Measurements from ENCODE around the gene CTNNA1.
"Not testable (repeated sequence)": the region's sequence is repeated elsewhere in the genome, so short reads cannot be mapped to it uniquely, and the experiment has no call there.

Gene CTNNA1

DNA sequence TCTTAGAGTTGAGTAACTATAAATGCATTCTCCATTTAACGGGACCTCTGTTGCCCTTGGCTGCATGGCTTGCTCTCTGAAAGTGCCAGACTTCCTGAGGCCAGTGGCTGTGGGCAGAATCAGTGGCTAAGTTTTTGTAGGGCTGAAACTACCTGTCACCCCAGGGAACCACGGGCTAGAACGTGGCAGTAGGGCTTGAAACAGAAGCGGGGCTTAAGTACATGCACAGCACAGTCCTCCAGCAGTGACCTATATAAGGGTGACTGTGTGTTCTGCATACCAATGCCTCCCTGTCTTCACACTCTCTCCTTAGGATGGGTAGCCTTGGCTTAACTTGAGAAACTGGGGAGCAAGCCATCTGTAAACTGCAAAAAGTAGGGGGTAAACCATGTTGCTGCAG lies 165.5 kb downstream of the CTNNA1 start:
- H3K4me3 ChIP-seq (ENCODE audit: low read length) = no peak overlapping the region
- no peak for TF ChIP-seq ZNF274 (IDR thresholded peaks at IDR 0.05; ENCODE audit: low read depth, low read length)

- H3K4me3 ChIP-seq (ENCODE audit: low read length) = no peak overlapping the region
- no peak for TF ChIP-seq ZNF274 (IDR thresholded peaks at IDR 0.05; ENCODE audit: low read depth, low read length)
These were observed 167.0 kb downstream of the CTNNA1 start for GRCh38 chr5:138920181-138920580.

GRCh38 chr5:138921362-138921761 lies 168.1 kb downstream of the CTNNA1 start:
- not testable (repeated sequence) for H3K4me3 ChIP-seq (ENCODE audit: low read length)

- TF ChIP-seq ZNF274 (IDR thresholded peaks at IDR 0.05; ENCODE audit: low read depth, low read length) = no peak
- no peak overlapping the region for H3K4me3 ChIP-seq (ENCODE audit: low read length)
These were observed 169.3 kb downstream of the CTNNA1 start for GRCh38 chr5:138922494-138922893.

DNA sequence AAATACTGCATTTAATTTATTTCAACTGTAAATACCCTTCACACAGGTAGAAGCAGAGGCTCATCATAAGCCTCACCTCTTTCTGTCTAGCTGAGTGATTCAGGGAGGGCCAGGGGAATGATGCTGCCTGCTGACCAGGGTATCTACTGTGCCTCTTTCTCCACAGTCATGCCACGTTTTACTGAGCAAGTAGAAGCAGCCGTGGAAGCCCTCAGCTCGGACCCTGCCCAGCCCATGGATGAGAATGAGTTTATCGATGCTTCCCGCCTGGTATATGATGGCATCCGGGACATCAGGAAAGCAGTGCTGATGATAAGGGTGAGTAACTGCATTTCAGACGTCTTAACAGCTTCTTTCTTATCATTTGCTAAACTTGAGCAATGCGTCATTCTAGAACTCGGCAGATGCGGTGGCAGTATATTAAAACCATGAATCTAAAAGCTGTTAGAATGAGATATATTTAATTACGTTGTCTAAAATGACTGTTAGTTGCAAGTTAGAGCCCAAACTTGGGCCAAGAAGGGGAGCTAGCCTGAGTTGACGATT lies 171.9 kb downstream of the CTNNA1 start:
- TF ChIP-seq ZNF274 (IDR thresholded peaks at IDR 0.05; ENCODE audit: low read depth, low read length) = no peak
- H3K4me3 ChIP-seq (ENCODE audit: low read length) = no peak overlapping the region

- H3K4me3 ChIP-seq (ENCODE audit: low read length) = no peak overlapping the region
- no peak for TF ChIP-seq ZNF274 (IDR thresholded peaks at IDR 0.05; ENCODE audit: low read depth, low read length)
These were observed 173.0 kb downstream of the CTNNA1 start for GRCh38 chr5:138926257-138926656.

- TF ChIP-seq ZNF274 (IDR thresholded peaks at IDR 0.05; ENCODE audit: low read depth, low read length) = no peak
- no peak overlapping the region for H3K4me3 ChIP-seq (ENCODE audit: low read length)
These were observed 173.6 kb downstream of the CTNNA1 start for GRCh38 chr5:138926688-138927448.

DNA sequence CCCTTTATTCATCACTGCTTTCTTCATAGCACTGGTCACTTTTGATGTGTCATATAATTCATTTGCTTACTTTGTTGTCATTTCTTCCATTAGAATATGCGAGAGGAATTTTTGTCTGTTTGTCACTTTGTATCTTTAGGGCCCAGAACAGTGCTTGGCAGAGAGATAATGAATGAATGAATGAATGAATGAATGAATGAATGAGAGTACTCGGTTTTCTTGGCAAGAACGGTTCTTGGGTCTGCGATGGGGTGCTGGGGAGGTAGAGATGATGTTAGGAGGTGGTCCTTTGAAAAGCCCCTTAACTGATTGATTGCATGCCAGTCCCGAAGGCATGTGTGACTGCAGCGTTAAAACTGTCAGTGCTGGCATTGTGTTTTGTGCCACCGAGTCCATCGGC lies 174.3 kb downstream of the CTNNA1 start:
- no peak overlapping the region for H3K4me3 ChIP-seq (ENCODE audit: low read length)
- no peak for TF ChIP-seq ZNF274 (IDR thresholded peaks at IDR 0.05; ENCODE audit: low read depth, low read length)

GRCh38 chr5:138927979-138928378 lies 174.8 kb downstream of the CTNNA1 start:
- H3K4me3 ChIP-seq (ENCODE audit: low read length) = no peak overlapping the region
- TF ChIP-seq ZNF274 (IDR thresholded peaks at IDR 0.05; ENCODE audit: low read depth, low read length) = no peak

- H3K4me3 ChIP-seq (ENCODE audit: low read length) = no peak overlapping the region
- TF ChIP-seq ZNF274 (IDR thresholded peaks at IDR 0.05; ENCODE audit: low read depth, low read length) = no peak
These were observed 176.3 kb downstream of the CTNNA1 start for GRCh38 chr5:138929571-138929955.

- no peak for TF ChIP-seq ZNF274 (IDR thresholded peaks at IDR 0.05; ENCODE audit: low read depth, low read length)
- H3K4me3 ChIP-seq (ENCODE audit: low read length) = no peak overlapping the region
These were observed 177.3 kb downstream of the CTNNA1 start for GRCh38 chr5:138930371-138931097.

GRCh38 chr5:138932171-138932810 lies 179.1 kb downstream of the CTNNA1 start:
- no peak for TF ChIP-seq ZNF274 (IDR thresholded peaks at IDR 0.05; ENCODE audit: low read depth, low read length)
- no peak overlapping the region for H3K4me3 ChIP-seq (ENCODE audit: low read length)

- no peak for TF ChIP-seq ZNF274 (IDR thresholded peaks at IDR 0.05; ENCODE audit: low read depth, low read length)
- H3K4me3 ChIP-seq (ENCODE audit: low read length) = no peak overlapping the region
These were observed 180.5 kb downstream of the CTNNA1 start for GRCh38 chr5:138933522-138934290.

DNA sequence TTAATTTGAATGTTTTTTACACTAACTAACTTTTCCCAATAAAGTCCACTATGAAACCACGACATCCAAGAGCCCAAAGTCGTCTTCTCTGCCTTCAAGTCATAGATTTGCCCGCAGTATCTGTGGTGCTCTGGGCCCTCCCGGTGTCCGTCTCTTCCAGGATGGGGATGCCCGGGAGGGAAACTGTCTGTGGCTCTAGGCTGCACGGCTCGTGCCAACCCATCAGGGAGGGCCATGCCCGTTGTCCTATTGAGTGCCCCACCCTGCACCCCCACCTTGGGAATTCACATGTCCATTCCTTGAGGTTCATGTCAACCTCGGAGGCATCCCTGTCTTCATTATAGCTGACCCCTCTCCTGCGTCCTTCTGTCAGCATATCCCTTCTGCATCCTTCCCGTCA lies 181.7 kb downstream of the CTNNA1 start:
- no peak for TF ChIP-seq ZNF274 (IDR thresholded peaks at IDR 0.05; ENCODE audit: low read depth, low read length)

More for the DNA sequence above, 181.7 kb downstream of the CTNNA1 start:
- no peak overlapping the region for H3K4me3 ChIP-seq (ENCODE audit: low read length)
